Muscle of leg (tissue), 11 donors: Measurements from ENCODE around the gene SOWAHC. TPM values are rescaled to one million over a fixed set of nuclear protein-coding genes. Genes with fewer than 3 reads are reported as not detected.

Source experiments
- DNase-seq: peaks from one replicate; pipeline ENCODE4 v3.0.0; 2013
- H3K27ac ChIP-seq: one replicate; pipeline ENCODE4 v1.5.1; 2013; ENCODE audit warnings: mild to moderate bottlenecking, low read length, control low read depth
- H3K27me3 ChIP-seq: one replicate; pipeline ENCODE4 v1.6.1; 2013; ENCODE audit warnings: low read length; ENCODE audit not compliant: control insufficient read depth, insufficient read depth
- H3K36me3 ChIP-seq: one replicate; pipeline ENCODE4 v1.6.1; 2013; ENCODE audit warnings: low read length; ENCODE audit not compliant: control insufficient read depth, insufficient read depth
- H3K4me1 ChIP-seq: one replicate; pipeline ENCODE4 v1.6.1; 2013; ENCODE audit warnings: low read length; ENCODE audit not compliant: control insufficient read depth, insufficient read depth
- H3K4me3 ChIP-seq: one replicate; pipeline ENCODE4 v1.5.1; 2013; ENCODE audit warnings: low read length, control low read depth
- H3K9me3 ChIP-seq: replicated peaks from 2 replicates; pipeline ENCODE4 v1.6.1; 2013; ENCODE audit warnings: low read depth, low read length; ENCODE audit not compliant: control insufficient read depth
- WGBS: methylation state at CpG from one replicate; pipeline ENCODE4 v1.1.5; 2013; ENCODE audit warnings: missing lambda C conversion rate; ENCODE audit not compliant: insufficient coverage; 5-methylcytosine and 5-hydroxymethylcytosine counted together
- polyA plus RNA-seq, 8 donors: library from polyadenylated mRNA; unstranded; fragments of 120-200 nt; gene quantifications; one replicate each; pipeline versions ENCODE4 v1.2.1 to v1.2.3, GENCODE V29; 2013; ENCODE audit warnings: inconsistent platforms in 1 of 8, low replicate concordance in 1 of 8; ENCODE audit not compliant: insufficient read length in 8 of 8, insufficient read depth in 1 of 8
- total RNA-seq: library from RNA; stranded (reverse); fragments of 120-200 nt; gene quantifications from one replicate; pipeline ENCODE4 v1.2.4, GENCODE V29; 2013

The SOWAHC gene
- total and polyA plus RNA-seq, 9 donors = 5.4 to 13.0 (median 8.1) TPM

DNA sequence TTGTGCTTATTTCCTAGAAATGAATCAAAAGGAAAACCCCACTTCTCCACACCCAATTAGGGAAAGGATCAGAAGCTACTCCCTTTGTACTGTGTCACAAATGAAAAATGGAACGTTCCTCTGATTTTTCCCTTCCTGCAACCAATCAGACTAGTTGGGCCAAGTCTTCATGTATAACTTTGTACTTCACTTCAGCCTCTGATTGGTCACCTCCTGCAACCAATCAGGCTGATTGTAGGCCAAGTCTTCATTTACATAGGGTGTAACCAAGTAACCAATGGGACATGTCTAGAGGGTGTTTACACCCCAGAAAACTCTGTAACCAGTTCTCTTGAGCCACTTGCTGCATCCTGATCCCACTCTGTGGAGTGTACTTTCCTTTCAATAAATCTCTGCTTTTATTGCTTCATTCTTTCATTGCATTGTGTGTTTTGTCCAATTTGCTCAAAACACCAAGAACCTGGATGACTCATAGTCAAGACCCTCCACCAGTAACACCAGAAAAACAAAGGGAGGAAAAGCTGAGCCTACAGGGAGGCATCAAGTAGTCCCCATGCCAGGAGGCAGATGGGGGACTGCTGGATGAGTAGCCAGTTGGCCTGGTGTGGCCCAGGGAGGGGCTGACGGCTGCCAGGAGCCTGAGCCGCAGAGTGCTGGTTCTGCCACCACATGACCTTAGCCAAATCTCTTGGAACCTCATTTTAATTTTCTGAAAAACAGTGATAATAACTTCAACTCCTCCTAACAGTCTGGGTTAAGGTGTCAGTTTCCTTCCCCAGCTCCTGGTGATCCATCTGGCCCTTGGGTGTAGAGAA, 46.1 kb downstream of the SOWAHC start:
- 83% methylated on average over 1 of the region's 3 CpGs for WGBS
- no peak overlapping the region for H3K27ac ChIP-seq
- no peaks in the 10 kb centered on the region for H3K9me3 ChIP-seq
- H3K27me3 ChIP-seq = no peaks in the 10 kb centered on the region
- H3K36me3 ChIP-seq = no peaks in the 10 kb centered on the region
- no peak for DNase-seq
- peaks cover 19% of the 10 kb centered on the region for H3K4me1 ChIP-seq
- H3K4me3 ChIP-seq = no peak overlapping the region

DNA sequence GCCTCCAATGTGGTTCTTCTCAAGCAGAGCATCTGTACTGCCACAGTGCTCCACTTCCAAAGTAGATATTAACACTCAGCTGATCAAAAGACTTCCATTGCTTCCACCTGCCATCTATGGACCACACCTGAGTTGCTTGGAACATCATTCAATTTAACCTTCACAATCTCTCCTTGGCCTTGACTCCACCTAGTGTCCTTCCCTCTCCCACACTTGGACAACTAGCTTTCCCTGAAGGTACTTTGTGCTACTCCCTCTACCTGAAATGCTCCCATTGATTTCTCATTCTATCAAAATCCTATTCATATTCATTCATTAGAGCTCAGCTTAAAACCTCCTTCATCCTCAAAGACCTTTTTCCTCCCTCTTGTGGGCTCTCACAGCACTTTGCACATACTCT, 48.7 kb downstream of the SOWAHC start:
- Histone ChIP-seq H3K27ac (no peak overlapping the region), H3K9me3 (no peaks in the 10 kb centered on the region), H3K27me3 (no peaks in the 10 kb centered on the region), H3K4me1 (peaks cover 19% of the 10 kb centered on the region), H3K36me3 (no peaks in the 10 kb centered on the region), H3K4me3 (no peak overlapping the region)
- DNase-seq = no peak

DNA sequence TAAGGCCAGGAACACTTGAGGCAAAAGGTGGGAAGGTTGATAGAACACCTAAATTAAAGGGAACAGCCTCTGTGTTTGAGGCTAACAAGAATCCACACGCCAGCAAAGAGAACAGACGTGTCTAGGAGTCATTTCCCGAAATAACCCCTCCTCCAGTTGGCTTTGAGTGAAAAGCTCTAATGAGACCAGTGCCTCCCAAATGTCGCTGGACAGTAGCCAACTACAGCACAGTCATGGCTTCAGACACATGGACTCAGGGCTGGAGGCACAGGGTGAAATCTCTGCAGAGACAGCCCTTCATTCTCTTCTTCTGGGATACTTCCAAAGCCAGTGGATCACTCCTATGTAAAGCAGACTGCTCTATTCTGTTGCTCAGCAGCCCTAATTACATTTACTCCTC, 49.6 kb downstream of the SOWAHC start:
- Histone ChIP-seq H3K4me1 (peaks cover 19% of the 10 kb centered on the region), H3K27ac (no peak overlapping the region), H3K4me3 (no peak overlapping the region), H3K9me3 (no peaks in the 10 kb centered on the region), H3K36me3 (no peaks in the 10 kb centered on the region), H3K27me3 (no peaks in the 10 kb centered on the region)
- 38% methylated on average over 1 of the region's 4 CpGs for WGBS
- DNase-seq = peak; percentile 90

DNA sequence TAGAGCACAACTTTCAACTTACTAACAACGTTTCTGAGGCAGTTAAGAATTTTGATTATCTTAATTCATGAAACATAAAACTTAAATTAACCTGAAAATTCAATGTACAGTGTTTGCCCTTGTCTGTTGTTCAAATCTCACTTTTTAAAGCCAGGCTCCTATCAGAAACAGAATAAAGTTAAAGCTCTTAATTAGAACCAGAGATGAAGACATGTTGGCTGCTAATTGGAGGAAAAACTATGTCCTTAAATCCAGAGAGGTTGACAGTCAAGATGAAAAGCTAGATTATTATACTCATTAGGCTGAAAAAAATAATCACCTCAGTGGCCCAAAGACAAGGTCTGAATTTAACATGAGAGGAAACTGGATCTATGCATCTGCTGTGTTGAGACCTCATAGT, 52.3 kb downstream of the SOWAHC start:
- H3K9me3 ChIP-seq = no peaks in the 10 kb centered on the region
- no peak overlapping the region for H3K27ac ChIP-seq
- no peaks in the 10 kb centered on the region for H3K36me3 ChIP-seq
- WGBS = no CpG with 5 or more reads among the region's 1 CpG
- H3K4me3 ChIP-seq = no peak overlapping the region
- no peaks in the 10 kb centered on the region for H3K27me3 ChIP-seq
- DNase-seq = no peak
- peaks cover 5% of the 10 kb centered on the region for H3K4me1 ChIP-seq

Other genes starting within 250 kb of the SOWAHC start
- 66.7 TPM for gene SEPTIN10, start 398 bp upstream of the SOWAHC start, total RNA-seq
- 100 to 1,000 TPM in 1 of 8 donors, 10 to 100 TPM in 7; 67.6 to 109 (median 81.9) TPM for gene SEPTIN10, start 398 bp upstream of the SOWAHC start, polyA plus RNA-seq
- gene RGPD5, start 179.9 kb downstream of the SOWAHC start, total RNA-seq = 23.1 TPM
- 10 to 100 TPM; 14.3 to 28.5 (median 19.7) TPM for gene RGPD5, start 179.9 kb downstream of the SOWAHC start, polyA plus RNA-seq